NCI-H345 treated with DMSO at 0.1 percent for 48 hours (cell line): Measurements from ENCODE around the gene TMEM259.

Experiments
- DNase-seq: peaks from one replicate; lab custom pipeline; 2025; ENCODE audit not compliant: unreplicated experiment; lab: John Stamatoyannopoulos, UW

TMEM259 gene

GRCh38 chr19:1017906-1018305 lies 3.0 kb downstream of the TMEM259 start:
- no peak for DNase-seq

DNA sequence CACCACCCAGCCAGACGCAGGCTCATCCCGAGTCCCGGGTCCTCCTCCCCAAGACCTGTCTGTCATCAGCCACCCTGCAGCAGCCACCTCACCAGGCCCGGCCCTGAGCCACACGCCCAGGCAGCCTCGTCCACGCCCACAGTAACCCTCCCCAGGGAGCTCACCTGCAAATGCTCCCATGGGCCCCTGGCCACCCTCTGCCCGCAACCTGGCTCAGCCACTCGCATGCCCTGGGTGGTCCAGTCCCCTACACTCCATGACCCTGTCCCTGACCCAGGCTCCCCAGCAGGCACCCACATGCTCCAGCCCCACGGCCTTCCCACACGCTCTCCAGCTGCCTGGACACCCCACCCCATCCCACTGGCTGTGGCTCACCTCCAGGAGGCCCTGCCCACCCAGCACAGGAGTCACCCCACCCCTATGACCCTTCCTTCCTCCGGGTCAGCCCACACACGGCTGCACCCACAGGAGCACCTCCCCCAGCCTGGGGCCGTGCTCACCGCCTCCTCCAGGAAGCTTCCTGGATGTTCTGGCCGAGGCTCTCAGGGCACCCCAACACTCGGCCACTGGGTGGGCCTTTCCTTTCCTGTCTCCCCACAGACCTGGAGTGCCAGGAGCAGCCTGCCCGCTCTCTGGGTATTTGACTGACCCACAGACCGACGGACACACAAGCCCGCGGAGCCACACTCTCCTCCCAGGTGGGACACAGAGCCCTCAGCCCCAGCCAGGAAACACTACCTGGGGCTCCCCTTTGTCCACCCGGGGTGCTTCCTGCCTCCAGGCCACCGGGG lies 3.6 kb downstream of the TMEM259 start:
- DNase-seq = no peak

DNA sequence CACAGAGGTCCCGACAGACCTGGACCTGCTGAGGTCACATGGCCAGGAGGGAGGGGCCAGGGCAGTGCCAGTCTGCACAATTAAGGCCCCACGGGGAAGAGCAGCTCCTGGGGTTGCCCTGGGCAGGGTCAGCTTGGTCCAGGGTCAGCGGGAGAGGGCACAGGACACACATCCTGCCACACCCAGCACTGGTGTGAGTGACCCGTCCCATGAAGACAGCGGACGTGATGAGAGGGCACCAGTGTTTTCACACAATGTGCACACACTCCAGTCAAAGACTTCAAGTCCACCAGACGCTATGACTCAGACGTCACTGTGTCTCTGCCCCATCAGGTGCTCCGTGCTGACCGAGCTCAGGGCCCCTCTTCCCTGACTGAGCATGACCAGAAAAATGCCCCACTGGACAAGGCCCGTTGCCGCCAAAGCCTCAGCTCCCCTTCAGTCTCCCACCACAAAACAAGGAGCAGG lies 4.2 kb downstream of the TMEM259 start:
- no peak for DNase-seq

- DNase-seq = no peak
Measured at GRCh38 chr19:1015782-1016646, 4.9 kb downstream of the TMEM259 start.

DNA sequence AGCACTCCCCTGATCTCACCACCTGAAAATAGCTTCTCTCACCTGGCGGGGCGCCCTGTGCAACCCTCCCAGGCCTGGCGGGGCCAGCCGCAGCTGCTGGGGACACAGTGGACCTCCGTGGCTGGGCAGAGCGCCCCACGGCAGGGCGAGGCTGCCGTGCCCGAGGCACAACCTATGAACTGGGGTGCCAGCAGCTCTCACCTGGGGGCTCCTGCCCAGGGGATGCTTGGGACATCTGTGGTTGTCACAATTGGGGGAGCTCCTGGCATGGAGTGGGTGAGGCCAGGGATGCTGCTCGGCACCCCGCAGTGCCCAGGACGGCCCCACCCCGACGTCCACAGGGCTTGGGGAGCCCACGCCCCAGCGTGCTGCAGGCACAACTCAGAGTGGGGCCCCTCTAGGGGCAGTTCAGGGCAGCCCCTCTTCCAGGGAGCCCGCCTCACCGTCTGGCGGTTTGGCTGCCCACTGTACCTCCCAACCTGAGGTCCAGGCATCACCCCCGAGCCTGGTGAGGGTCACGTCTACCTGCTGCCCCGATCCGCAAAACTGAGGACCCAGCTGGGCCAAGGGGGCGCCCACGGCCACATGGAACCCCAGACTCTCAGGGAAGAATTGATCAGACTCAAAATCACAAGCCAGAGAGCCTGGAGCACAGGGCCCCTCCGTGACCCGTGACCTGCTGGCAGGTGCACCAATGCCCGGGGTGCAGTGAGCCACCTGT lies 5.7 kb downstream of the TMEM259 start:
- no peak for DNase-seq

- no peak for DNase-seq
Measured at GRCh38 chr19:1014161-1015060, 6.5 kb downstream of the TMEM259 start.

DNA sequence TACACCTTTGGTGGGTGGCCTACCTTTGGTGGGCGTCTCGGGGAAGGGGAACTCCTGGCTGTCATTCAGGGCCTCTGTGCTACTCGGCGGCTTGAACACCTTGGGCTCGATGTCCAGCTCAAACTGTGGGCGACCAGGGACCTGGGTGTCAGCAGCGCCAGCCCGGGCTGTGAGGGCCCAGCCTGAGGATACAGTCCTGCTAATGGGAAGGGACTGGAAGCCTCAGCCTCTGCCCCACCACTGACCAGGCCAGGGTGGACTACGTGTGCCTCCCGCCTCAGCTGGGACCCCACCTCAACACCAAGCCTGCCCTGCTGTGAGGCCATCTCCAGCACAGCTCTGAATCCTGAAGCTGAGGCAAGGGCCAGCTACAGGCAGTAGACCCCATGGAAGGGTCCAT lies 7.7 kb downstream of the TMEM259 start:
- DNase-seq = no peak

DNA sequence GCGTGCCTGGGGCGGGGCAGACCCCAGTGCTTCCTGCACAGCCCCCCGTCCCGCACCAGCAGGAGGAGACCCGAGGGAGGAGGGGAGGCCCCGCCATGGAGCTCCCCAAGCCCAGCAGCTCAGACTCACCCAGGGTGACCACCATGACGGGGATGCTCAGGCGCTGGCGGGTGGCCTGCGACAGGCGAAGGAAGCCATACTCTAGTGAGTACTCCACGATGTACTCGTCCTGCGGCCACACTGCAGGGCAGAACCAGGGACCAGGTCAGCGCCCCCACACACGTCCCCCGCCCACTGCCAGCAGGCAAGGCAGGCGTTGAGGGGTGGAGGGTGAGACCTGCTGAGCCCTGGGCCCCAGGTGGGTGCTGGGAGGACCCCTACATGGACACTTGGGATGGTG lies 8.6 kb downstream of the TMEM259 start:
- DNase-seq = no peak

DNA sequence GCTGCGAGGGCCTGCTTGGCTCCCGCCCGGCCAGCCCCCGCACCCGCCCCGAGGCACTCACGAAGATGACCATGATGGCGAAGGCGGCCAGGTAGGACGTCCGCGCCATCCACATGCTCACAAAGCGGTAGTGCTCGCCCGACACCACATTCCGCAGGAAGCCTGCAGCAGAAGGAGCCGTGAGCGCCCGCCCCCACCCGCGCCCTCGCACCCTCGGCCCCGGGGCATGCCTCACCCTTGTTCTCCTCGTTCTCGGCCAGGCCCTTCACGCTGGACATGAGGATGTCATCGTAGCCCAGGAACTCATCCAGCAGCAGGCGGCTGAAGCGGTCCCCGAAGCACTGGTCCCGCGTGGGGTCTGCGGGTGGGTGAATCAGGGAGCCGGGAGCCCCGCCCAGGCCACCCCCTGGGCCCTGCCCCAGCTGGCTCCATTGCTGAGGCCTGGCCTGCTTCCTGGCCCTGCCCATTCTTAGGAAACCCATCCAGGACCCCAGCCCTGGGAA lies 9.0 kb downstream of the TMEM259 start:
- no peak for DNase-seq

- no peak for DNase-seq
Measured at GRCh38 chr19:1010586-1011510, 10.1 kb downstream of the TMEM259 start.

DNA sequence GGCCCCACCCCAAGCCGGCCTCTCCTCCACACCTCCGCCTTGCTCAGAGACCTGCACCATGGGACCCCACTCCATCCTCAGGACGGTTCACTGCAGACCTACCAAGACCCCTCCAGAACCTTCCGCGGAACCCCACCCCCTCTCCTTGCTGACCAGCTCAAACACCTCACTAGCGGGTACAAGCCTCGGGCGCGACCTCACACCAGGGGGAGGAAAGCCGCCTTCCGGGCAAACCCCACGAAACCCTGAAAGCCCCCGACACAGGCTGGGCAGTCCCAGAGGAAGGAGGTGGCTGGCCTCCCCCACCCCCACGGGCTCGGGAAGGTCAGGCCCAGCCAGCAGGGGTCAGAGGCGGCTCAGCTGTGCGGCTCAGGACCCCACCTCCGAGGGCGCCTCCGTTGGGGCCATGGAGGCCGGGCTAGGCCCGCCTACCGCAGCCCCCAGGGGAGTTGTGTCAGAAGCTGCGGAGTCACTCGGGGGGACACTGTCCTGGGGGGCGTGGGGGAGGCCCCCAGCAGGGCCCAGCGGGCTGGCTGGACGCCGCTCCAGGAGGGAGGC lies 10.9 kb downstream of the TMEM259 start:
- no peak for DNase-seq

- no peak for DNase-seq
Measured at GRCh38 chr19:1009041-1009980, 11.6 kb downstream of the TMEM259 start.

- no peak for DNase-seq
Measured at GRCh38 chr19:1008268-1009040, 12.5 kb downstream of the TMEM259 start.

- DNase-seq = no peak
Measured at GRCh38 chr19:1007399-1008251, 13.3 kb downstream of the TMEM259 start.

DNA sequence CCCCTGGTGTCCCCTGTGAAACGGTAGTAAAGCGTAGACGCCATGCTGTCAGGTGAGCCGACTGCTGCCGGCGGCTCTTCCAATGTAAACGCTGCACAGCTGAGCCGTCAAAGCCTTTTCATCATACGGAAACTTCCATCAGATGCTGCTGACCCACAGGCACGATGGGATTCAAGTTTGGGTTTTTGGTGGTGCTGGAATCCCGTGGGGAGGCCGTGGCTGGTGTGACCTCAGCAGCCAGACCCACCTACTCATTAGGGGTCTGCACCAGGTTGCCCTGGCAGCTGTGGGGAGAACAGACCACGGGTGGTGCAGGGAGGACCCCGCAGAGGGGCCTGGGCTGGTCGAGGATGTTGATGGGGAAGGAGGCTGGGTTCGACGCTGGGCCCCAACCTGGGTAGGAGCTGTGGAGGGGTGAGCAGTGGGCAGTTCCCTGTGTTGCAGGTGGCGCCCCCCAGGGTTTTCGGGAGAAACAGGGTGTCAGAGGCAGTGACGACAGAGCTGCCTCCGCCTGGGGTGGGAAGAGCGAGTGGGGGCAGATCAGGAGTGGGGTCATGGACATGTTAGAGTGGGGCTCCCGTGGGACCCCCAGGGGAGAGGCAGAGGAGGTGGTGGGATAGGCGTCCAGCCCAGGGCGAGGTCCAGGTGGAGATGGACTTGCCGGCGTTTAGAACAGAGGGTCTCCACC lies 14.1 kb downstream of the TMEM259 start:
- no peak for DNase-seq
